Kidney (tissue), 14 donors: Measurements from ENCODE around the gene TAF7. TPM values are rescaled to one million over a fixed set of nuclear protein-coding genes. Genes with fewer than 3 reads are reported as not detected.
"Not testable (repeated sequence)": the region's sequence is repeated elsewhere in the genome, so short reads cannot be mapped to it uniquely, and the experiment has no call there.

Experiments
- DNase-seq, 5 donors: peaks; one replicate each; pipeline ENCODE4 v3.0.0-alpha.2; 2013 to 2020
- FAIRE-seq: peaks from 2 replicates; lab custom pipeline; 2012; peaks lifted over from hg19 to GRCh38; lab: Jason Lieb, UNC
- H3K27ac ChIP-seq, 2 donors: one replicate each; pipeline ENCODE4 v1.7.0; 2013; ENCODE audit warnings: low read depth in 2 of 2, low read length in 2 of 2, inconsistent platforms in 1 of 2
- H3K27me3 ChIP-seq: one replicate; pipeline ENCODE4 v1.7.1; 2013; ENCODE audit warnings: low read length, inconsistent platforms; ENCODE audit not compliant: control insufficient read depth, insufficient read depth
- H3K36me3 ChIP-seq, 3 donors: one replicate each; pipeline versions ENCODE4 v1.7.0 to v1.7.1; 2013; ENCODE audit warnings: low read length in 3 of 3, control low read depth in 1 of 3, inconsistent platforms in 1 of 3; ENCODE audit not compliant: insufficient read depth in 3 of 3, control insufficient read depth in 2 of 3
- H3K4me1 ChIP-seq, 3 donors: one replicate each; pipeline versions ENCODE4 v1.7.0 to v1.7.1; 2013; ENCODE audit warnings: low read length in 3 of 3, inconsistent platforms in 1 of 3, low read depth in 1 of 3; ENCODE audit not compliant: control insufficient read depth in 2 of 3, insufficient read depth in 2 of 3
- H3K4me3 ChIP-seq, 3 donors: one replicate each; pipeline versions ENCODE4 v1.7.0 to v1.8.1; 2013; ENCODE audit warnings: low read length in 3 of 3, control low read depth in 1 of 3, inconsistent platforms in 1 of 3
- H3K9ac ChIP-seq, 3 donors: one replicate each; pipeline versions ENCODE4 v1.7.0 to v1.7.1; 2013; ENCODE audit warnings: low read length in 3 of 3, control low read depth in 1 of 3, inconsistent platforms in 1 of 3
- H3K9me3 ChIP-seq, 3 donors: one replicate each; pipeline versions ENCODE4 v1.7.0 to v1.7.1; 2013; ENCODE audit warnings: low read length in 3 of 3, control low read depth in 1 of 3, inconsistent platforms in 1 of 3; ENCODE audit not compliant: control insufficient read depth in 2 of 3, insufficient read depth in 1 of 3
- intact Hi-C: fragments of 100-400 bp; cut with DNase I; formaldehyde crosslinking; loops from one replicate; pipeline ENCODE4 v1.11.1; 2022
- polyA plus RNA-seq: library from polyadenylated mRNA; stranded (reverse); fragments of 350-450 nt; fragmentation: Illumina TruSeq; extraction: RNeasy Lipid Tissue Mini Kit (QIAGEN cat#74804); gene quantifications from one replicate; pipeline ENCODE4 v1.2.3, GENCODE V29; 2014; ENCODE audit warnings: low read depth, low replicate concordance; ENCODE audit not compliant: insufficient read depth
- total RNA-seq: library from RNA; stranded (reverse); fragmentation: NEBNext Ultra II Directional; extraction: Animal tissue kit (Norgen Biotek cat#: 25700); gene quantifications from one replicate; pipeline ENCODE4 v1.2.1, GENCODE V29; 2021
- TF ChIP-seq, protein P1 (sequence below): IDR thresholded peaks from 3 replicates; pipeline ENCODE4 v1.5.1; 2012; ENCODE audit warnings: mild to moderate bottlenecking, moderate library complexity, borderline replicate concordance; ENCODE audit not compliant: insufficient read depth; ENCODE audit errors: extremely low read depth
- donor health status: control.
- donor health status: control.
- donor health status: control.
- donor health status: control.
- donor health status: control.
- donor health status: DM: yes; HTN: yes; CAD: no.
- donor health status: Normal renal cell carcinoma (clear cell type).

Gene TAF7
- total and polyA plus RNA-seq, 2 donors from 2014 or later, result 71.3 to 73.5 TPM

DNA sequence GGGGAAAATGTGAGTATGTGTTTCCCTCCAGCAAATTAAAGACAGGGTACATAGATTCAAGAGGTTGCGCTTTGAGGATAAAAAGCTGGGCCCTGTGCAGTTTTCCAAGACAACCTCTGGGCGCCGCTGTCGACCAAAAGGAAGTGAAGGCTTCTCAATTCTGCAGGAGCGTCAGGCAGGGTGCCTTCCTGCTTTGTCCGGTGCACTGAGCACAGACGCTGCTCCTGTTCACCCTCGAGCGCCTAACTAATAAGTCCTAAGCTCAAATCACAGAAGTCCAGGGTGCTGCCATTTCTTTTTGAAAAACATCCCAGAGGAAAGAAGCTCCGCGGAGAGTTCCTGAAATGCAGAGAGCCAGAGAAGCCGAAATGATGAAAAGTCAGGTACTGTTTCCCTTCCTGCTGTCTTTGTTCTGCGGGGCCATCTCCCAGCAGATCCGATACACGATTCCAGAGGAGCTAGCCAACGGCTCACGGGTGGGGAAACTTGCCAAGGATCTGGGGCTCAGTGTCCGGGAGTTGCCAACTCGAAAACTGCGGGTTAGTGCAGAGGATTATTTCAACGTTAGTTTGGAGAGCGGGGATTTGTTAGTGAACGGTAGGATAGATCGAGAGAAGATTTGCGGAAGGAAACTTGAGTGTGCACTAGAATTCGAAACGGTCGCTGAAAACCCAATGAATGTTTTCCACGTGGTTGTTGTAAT, 29.5 kb upstream of the TAF7 start, which contains the start of gene PCDHGB1:
Gene PCDHGB1, plus strand, starts transcription at position 183 of the 703 bp plus-strand sequence. Its CDS starts 162 bp downstream, at position 345.
- intact Hi-C loops, result no loop called here
- Histone ChIP-seq H3K4me1 (no peaks in the 10 kb centered on the region), H3K27ac (no peak within 1 kb of the TSS), H3K9me3 (peaks cover 0 to 40% (median 15%) of the 10 kb centered on the region in 3 donors), H3K9ac (no peak within 1 kb of the TSS), H3K4me3 (peak within 1 kb of the TSS in 2 of 3 donors; percentile 10 to 21), H3K36me3 (no peaks in the 10 kb centered on the region), H3K27me3 (no peaks in the 10 kb centered on the region)
- no peak for FAIRE-seq
- TF ChIP-seq, protein P1, sequence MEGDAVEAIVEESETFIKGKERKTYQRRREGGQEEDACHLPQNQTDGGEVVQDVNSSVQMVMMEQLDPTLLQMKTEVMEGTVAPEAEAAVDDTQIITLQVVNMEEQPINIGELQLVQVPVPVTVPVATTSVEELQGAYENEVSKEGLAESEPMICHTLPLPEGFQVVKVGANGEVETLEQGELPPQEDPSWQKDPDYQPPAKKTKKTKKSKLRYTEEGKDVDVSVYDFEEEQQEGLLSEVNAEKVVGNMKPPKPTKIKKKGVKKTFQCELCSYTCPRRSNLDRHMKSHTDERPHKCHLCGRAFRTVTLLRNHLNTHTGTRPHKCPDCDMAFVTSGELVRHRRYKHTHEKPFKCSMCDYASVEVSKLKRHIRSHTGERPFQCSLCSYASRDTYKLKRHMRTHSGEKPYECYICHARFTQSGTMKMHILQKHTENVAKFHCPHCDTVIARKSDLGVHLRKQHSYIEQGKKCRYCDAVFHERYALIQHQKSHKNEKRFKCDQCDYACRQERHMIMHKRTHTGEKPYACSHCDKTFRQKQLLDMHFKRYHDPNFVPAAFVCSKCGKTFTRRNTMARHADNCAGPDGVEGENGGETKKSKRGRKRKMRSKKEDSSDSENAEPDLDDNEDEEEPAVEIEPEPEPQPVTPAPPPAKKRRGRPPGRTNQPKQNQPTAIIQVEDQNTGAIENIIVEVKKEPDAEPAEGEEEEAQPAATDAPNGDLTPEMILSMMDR, result peak; percentile 27
- DNase-seq, result peak in 1 of 5 donors; percentile 45

DNA sequence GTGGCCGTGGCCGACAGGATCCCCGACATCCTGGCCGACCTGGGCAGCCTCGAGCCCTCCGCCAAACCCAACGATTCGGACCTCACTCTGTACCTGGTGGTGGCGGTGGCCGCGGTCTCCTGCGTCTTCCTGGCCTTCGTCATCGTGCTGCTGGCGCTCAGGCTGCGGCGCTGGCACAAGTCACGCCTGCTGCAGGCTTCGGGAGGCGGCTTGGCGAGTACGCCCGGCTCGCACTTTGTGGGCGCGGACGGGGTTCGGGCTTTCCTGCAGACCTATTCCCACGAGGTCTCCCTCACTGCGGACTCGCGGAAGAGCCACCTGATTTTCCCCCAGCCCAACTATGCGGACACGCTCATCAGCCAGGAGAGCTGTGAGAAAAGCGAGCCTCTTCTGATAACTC, 25.4 kb upstream of the TAF7 start:
- H3K27ac ChIP-seq, H3K4me1 ChIP-seq, H3K36me3 ChIP-seq, DNase-seq, FAIRE-seq, intact Hi-C loops, H3K9ac ChIP-seq, H3K4me3 ChIP-seq, H3K27me3 ChIP-seq: not testable (repeated sequence)
- H3K9me3 ChIP-seq, result peaks cover 2 to 50% (median 13%) of the 10 kb centered on the region in 3 donors

DNA sequence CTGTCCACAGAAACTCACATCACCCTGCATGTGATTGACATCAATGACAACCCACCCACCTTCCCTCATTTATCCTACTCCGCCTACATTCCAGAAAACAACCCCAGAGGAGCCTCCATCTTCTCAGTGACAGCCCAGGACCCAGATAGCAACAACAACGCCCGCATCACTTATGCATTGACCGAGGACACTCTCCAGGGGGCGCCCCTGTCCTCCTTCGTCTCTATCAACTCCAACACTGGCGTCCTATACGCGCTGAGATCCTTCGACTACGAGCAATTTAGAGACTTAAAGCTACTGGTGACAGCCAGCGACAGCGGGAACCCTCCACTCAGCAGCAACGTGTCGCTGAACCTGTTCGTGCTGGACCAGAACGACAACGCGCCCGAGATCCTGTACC, 24.7 kb upstream of the TAF7 start:
- Histone ChIP-seq H3K27me3 (no peaks in the 10 kb centered on the region), H3K9me3 (peaks cover 2 to 45% (median 11%) of the 10 kb centered on the region in 3 donors), H3K36me3 (no peaks in the 10 kb centered on the region), H3K9ac (no peak overlapping the region), H3K27ac (no peak overlapping the region), H3K4me3 (no peak overlapping the region), H3K4me1 (no peaks in the 10 kb centered on the region)
- DNase-seq, result no peak
- intact Hi-C loops, result no loop called here
- FAIRE-seq, result no peak
- TF ChIP-seq, protein P1, result no peak

DNA sequence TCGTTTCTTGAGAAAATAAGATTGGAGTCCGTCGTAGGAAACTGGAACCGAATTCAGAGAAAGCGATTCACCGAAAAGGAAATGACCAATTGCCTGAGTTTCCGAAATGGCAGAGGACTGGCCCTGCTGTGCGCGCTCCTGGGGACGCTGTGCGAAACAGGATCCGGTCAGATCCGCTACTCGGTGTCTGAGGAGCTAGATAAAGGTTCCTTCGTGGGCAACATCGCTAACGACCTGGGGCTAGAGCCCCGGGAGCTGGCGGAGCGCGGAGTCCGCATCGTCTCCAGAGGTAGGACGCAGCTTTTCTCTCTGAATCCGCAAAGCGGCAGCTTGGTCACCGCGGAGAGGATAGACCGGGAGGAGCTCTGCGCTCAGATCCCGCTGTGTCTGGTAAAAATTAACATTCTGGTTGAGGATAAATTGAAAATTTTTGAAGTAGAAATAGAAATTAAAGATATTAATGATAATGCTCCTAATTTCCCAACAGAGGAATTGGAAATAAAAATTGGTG, 23.4 kb upstream of the TAF7 start:
- no peak for FAIRE-seq
- intact Hi-C loops, result no loop called here
- no peaks in the 10 kb centered on the region for H3K36me3 ChIP-seq
- H3K27ac ChIP-seq, result no peak overlapping the region
- H3K4me3 ChIP-seq, result peak overlapping the region in 2 of 3 donors; percentile 40 to 41
- peaks cover 2 to 52% (median 16%) of the 10 kb centered on the region in 3 donors for H3K9me3 ChIP-seq
- H3K9ac ChIP-seq, result no peak overlapping the region
- TF ChIP-seq, protein P1, result no peak
- DNase-seq, result no peak
- no peaks in the 10 kb centered on the region for H3K27me3 ChIP-seq
- H3K4me1 ChIP-seq, result no peaks in the 10 kb centered on the region
